HG02763 (cell line): ENCODE results near the gene SEC61A2.
"Not testable (repeated sequence)": the region's sequence is repeated elsewhere in the genome, so short reads cannot be mapped to it uniquely, and the experiment has no call there.

Experiments used
- ATAC-seq: cut with Tn5 transposase; IDR thresholded peaks from one replicate; pipeline ENCODE4 v1.9.1; 2021; ENCODE audit warnings: mild to moderate bottlenecking, moderate library complexity; ENCODE audit not compliant: unreplicated experiment

The SEC61A2 gene

GRCh38 chr10:12129222-12130111 lies at the start of gene SEC61A2:
SEC61A2 (plus strand) TSS chr10:12129677; CDS start chr10:12129788, 111 bp downstream.
- ATAC-seq = peak; percentile 90

- ATAC-seq = no peak
Measured at GRCh38 chr10:12081470-12081869, 48.0 kb upstream of the SEC61A2 start.

- no peak for ATAC-seq
Measured at GRCh38 chr10:12081879-12082557, 47.5 kb upstream of the SEC61A2 start.

GRCh38 chr10:12088919-12089318 lies 40.6 kb upstream of the SEC61A2 start:
- ATAC-seq = no peak

GRCh38 chr10:12091421-12091820 lies 38.1 kb upstream of the SEC61A2 start:
- ATAC-seq = no peak

GRCh38 chr10:12097361-12097760 lies 32.1 kb upstream of the SEC61A2 start:
- ATAC-seq = not testable (repeated sequence)

GRCh38 chr10:12097791-12098190 lies 31.7 kb upstream of the SEC61A2 start:
- ATAC-seq = no peak

- no peak for ATAC-seq
Measured at GRCh38 chr10:12098966-12099365, 30.5 kb upstream of the SEC61A2 start.

GRCh38 chr10:12103802-12104201 lies 25.7 kb upstream of the SEC61A2 start:
- no peak for ATAC-seq

- ATAC-seq = no peak
Measured at GRCh38 chr10:12107781-12108180, 21.7 kb upstream of the SEC61A2 start.

- ATAC-seq = no peak
Measured at GRCh38 chr10:12109286-12109685, 20.2 kb upstream of the SEC61A2 start.

- ATAC-seq = no peak
Measured at GRCh38 chr10:12111528-12111927, 17.9 kb upstream of the SEC61A2 start.

GRCh38 chr10:12113627-12114026 lies 15.8 kb upstream of the SEC61A2 start:
- no peak for ATAC-seq

- ATAC-seq = no peak
Measured at GRCh38 chr10:12121673-12122072, 7.8 kb upstream of the SEC61A2 start.

GRCh38 chr10:12130237-12130872 lies 878 bp downstream of the SEC61A2 start:
- ATAC-seq = peak; percentile 26

GRCh38 chr10:12135631-12136030 lies 6.2 kb downstream of the SEC61A2 start:
- no peak for ATAC-seq

- ATAC-seq = no peak
Measured at GRCh38 chr10:12140038-12140437, 10.6 kb downstream of the SEC61A2 start.

GRCh38 chr10:12144538-12144937 lies 15.1 kb downstream of the SEC61A2 start:
- ATAC-seq = no peak

GRCh38 chr10:12150163-12150562 lies 20.7 kb downstream of the SEC61A2 start:
- ATAC-seq = no peak

- ATAC-seq = no peak
Measured at GRCh38 chr10:12154516-12154915, 25.0 kb downstream of the SEC61A2 start.

GRCh38 chr10:12156367-12157123 lies 27.1 kb downstream of the SEC61A2 start:
- ATAC-seq = no peak
